Measurements from ENCODE around the gene RNF169. TPM values are rescaled to one million over a fixed set of nuclear protein-coding genes. Genes with fewer than 3 reads are reported as not detected.

The RNF169 gene
- total and polyA plus RNA-seq, 2 of the 4 experiments (the other 2 are of a cell fraction), result 3.6 to 23.3 TPM

GRCh38 chr11:74736031-74736430 is 12.6 kb upstream of the RNF169 start:
- ChIA-PET CTCF (interaction anchor here (1.0 kb wide), 1 partner anchor 33 kb away, joined by 3 read pairs; no protein-coding TSS in a partner anchor), POLR2A (ENCODE audit: unreplicated experiment) (no interaction called here)
- no peaks in the 10 kb centered on the region for H3K9me1 ChIP-seq (ENCODE audit: insufficient read depth, low read length)
- no peak overlapping the region for H3K4ac ChIP-seq (ENCODE audit: low read depth, low read length)
- H3K9me3 ChIP-seq (ENCODE audit: control insufficient read depth, insufficient read depth, low read length), result peaks cover 2% of the 10 kb centered on the region; the same call in 1 of the 2 replicates
- no peak for TF ChIP-seq USF2 (IDR thresholded peaks at IDR 0.05; ENCODE audit: low read depth, low read length)
- no peak for TF ChIP-seq MAZ (IDR thresholded peaks at IDR 0.05; ENCODE audit: borderline replicate concordance, low read depth, low read length)
- no peak for TF ChIP-seq SMC3 (IDR thresholded peaks at IDR 0.05; ENCODE audit: low read depth, low read length)
- no peak for TF ChIP-seq ELK1 (IDR thresholded peaks at IDR 0.05; ENCODE audit: borderline replicate concordance, low read depth, low read length)
- TF ChIP-seq RCOR1 (IDR thresholded peaks at IDR 0.05; ENCODE audit: insufficient replicate concordance, low read length), result no peak
- no peak for TF ChIP-seq POLR2A (IDR thresholded peaks at IDR 0.05; ENCODE audit: low read depth, low read length)
- TF ChIP-seq CEBPB (IDR thresholded peaks at IDR 0.05; ENCODE audit: low read depth, low read length), result no peak
- no peak for TF ChIP-seq MXI1 (IDR thresholded peaks at IDR 0.05; ENCODE audit: borderline replicate concordance, low read depth, low read length)
- TF ChIP-seq RFX5 (IDR thresholded peaks at IDR 0.05; ENCODE audit: low read depth, low read length), result no peak
- TF ChIP-seq MAFK (IDR thresholded peaks at IDR 0.05; ENCODE audit: low read depth, low read length), result no peak
- TF ChIP-seq CTCF (conservative IDR thresholded peaks at IDR 0.05; ENCODE audit: low read depth, low read length), result no peak
- TF ChIP-seq BHLHE40 (IDR thresholded peaks at IDR 0.05; ENCODE audit: low read depth, low read length), result no peak
- no peak for TF ChIP-seq NFE2L2 (IDR thresholded peaks at IDR 0.05; ENCODE audit: low read depth, low read length)
- TF ChIP-seq FOS (IDR thresholded peaks at IDR 0.05; ENCODE audit: low read depth, low read length), result no peak
- TF ChIP-seq RAD21 (IDR thresholded peaks at IDR 0.05; ENCODE audit: low read length), result no peak
- TF ChIP-seq CHD1 (IDR thresholded peaks at IDR 0.05; ENCODE audit: low read depth, low read length), result no peak
- H3K79me1 ChIP-seq (ENCODE audit: low read depth in 1 of 2, low read length in 2 of 2), result no peaks in the 10 kb centered on the region
- H3K9ac ChIP-seq (ENCODE audit: low read depth, low read length), result no peak overlapping the region
- BruUV-seq (replicated peaks), result no TSS peak
- H2BK20ac ChIP-seq (ENCODE audit: low read depth, low read length), result no peak overlapping the region
- H2AFZ ChIP-seq (replicated peaks; ENCODE audit: low read length, poor library complexity), result no peak overlapping the region
- no peak overlapping the region for H4K5ac ChIP-seq (ENCODE audit: low read depth, low read length)
- no peak overlapping the region for H2BK120ac ChIP-seq (ENCODE audit: low read depth, low read length)
- dilution Hi-C loops (cut with HindIII; ENCODE audit: low sequenced_read_pairs, unreplicated experiment), result loop anchor here (25.0 kb wide), 1 partner anchor 124 kb away; no protein-coding TSS in a partner anchor
- no peak overlapping the region for H2AK9ac ChIP-seq (replicated peaks; ENCODE audit: low read depth, low read length, poor library complexity)
- H3K4me2 ChIP-seq (ENCODE audit: low read depth, low read length), result no peak overlapping the region
- H4K20me1 ChIP-seq (ENCODE audit: insufficient read depth, low read length), result no peaks in the 10 kb centered on the region
- WGBS, 2 experiments (ENCODE audit: extremely low coverage in 2 of 2, insufficient read length in 1 of 2), result no CpG with 5 or more reads among the region's 2 CpGs
- no peak overlapping the region for H2BK15ac ChIP-seq (ENCODE audit: low read depth, low read length)
- no peak overlapping the region for H3K27ac ChIP-seq (ENCODE audit: insufficient read depth, low read length)
- H3K14ac ChIP-seq (replicated peaks; ENCODE audit: low read depth, low read length), result no peak overlapping the region
- peaks cover 31% of the 10 kb centered on the region for H3K27me3 ChIP-seq (ENCODE audit: control insufficient read depth, insufficient read depth, low read length)
- no peak overlapping the region for H2AK5ac ChIP-seq (ENCODE audit: low read depth, low read length)
- in situ Hi-C loops (cut with MboI; ENCODE audit: low sequenced_read_pairs), result loop anchor here (10.0 kb wide), 1 partner anchor 481 kb away; no protein-coding TSS in a partner anchor
- no peak overlapping the region for H3K4me3 ChIP-seq (ENCODE audit: insufficient read depth, low read depth, low read length)
- H4K8ac ChIP-seq (ENCODE audit: low read depth in 2 of 2, low read length in 2 of 2), result no peak overlapping the region
- no peak overlapping the region for H2BK5ac ChIP-seq (ENCODE audit: low read depth, low read length, poor library complexity, severe bottlenecking)
- ATAC-seq (ENCODE audit: low read depth), result no peak
- no peak overlapping the region for H4K91ac ChIP-seq (ENCODE audit: insufficient read depth, low read depth, low read length)
- no peak overlapping the region for H3K23ac ChIP-seq (ENCODE audit: low read depth, low read length)
- 0 out of 2 replicates have a peak, but pooled peaks cover 2% of the 10 kb centered on the region for H3K4me1 ChIP-seq (ENCODE audit: control insufficient read depth, insufficient read depth, low read length)
- no peak for DNase-seq
- intact Hi-C loops (cut with micrococcal nuclease), result loop anchor here (5.0 kb wide), 1 partner anchor 479 kb away; no protein-coding TSS in a partner anchor
- no peak overlapping the region for H3K56ac ChIP-seq (ENCODE audit: extremely low read depth, insufficient read depth, low read length)
- no peaks in the 10 kb centered on the region for H3K36me3 ChIP-seq (ENCODE audit: control insufficient read depth, insufficient read depth, low read length)
- no peak overlapping the region for H3K18ac ChIP-seq (ENCODE audit: low read depth, low read length)
